GM19468 (cell line): ENCODE results near the gene KRTAP19-6.
"Not testable (repeated sequence)": the region's sequence is repeated elsewhere in the genome, so short reads cannot be mapped to it uniquely, and the experiment has no call there.

Experiments
- ATAC-seq: cut with Tn5 transposase; IDR thresholded peaks from one replicate; pipeline ENCODE4 v1.9.1; 2021; ENCODE audit warnings: mild to moderate bottlenecking, moderate library complexity, moderate number of reproducible peaks; ENCODE audit not compliant: unreplicated experiment; ENCODE audit errors: extremely low read depth

The KRTAP19-6 gene

GRCh38 chr21:30541764-30542163 lies at the start of gene KRTAP19-6:
KRTAP19-6 (minus strand) TSS chr21:30541864; CDS start chr21:30541833, 31 bp downstream.
- ATAC-seq, result no peak

- no peak for ATAC-seq
Measured at GRCh38 chr21:30590297-30590696, 48.6 kb upstream of the KRTAP19-6 start, which contains the start of gene KRTAP22-2. KRTAP22-2 (minus strand) TSS chr21:30590397.

- no peak for ATAC-seq
Measured at GRCh38 chr21:30582870-30583269, 41.2 kb upstream of the KRTAP19-6 start.

- no peak for ATAC-seq
Measured at GRCh38 chr21:30580132-30580531, 38.5 kb upstream of the KRTAP19-6 start.

GRCh38 chr21:30579346-30579745 lies 37.7 kb upstream of the KRTAP19-6 start:
- no peak for ATAC-seq

GRCh38 chr21:30577766-30578165 lies 36.1 kb upstream of the KRTAP19-6 start:
- no peak for ATAC-seq

GRCh38 chr21:30567617-30568016 lies 26.0 kb upstream of the KRTAP19-6 start:
- ATAC-seq, result no peak

- ATAC-seq, result no peak
Measured at GRCh38 chr21:30563630-30564029, 22.0 kb upstream of the KRTAP19-6 start.

- ATAC-seq, result no peak
Measured at GRCh38 chr21:30563072-30563471, 21.4 kb upstream of the KRTAP19-6 start.

GRCh38 chr21:30561957-30562356 lies 20.3 kb upstream of the KRTAP19-6 start:
- no peak for ATAC-seq

- ATAC-seq, result no peak
Measured at GRCh38 chr21:30561264-30561895, 19.7 kb upstream of the KRTAP19-6 start, which contains the start of gene KRTAP19-7. KRTAP19-7 (minus strand) TSS chr21:30561314; CDS start chr21:30561289, 25 bp downstream.

GRCh38 chr21:30555095-30555494 lies 13.4 kb upstream of the KRTAP19-6 start:
- ATAC-seq, result no peak

- ATAC-seq, result no peak
Measured at GRCh38 chr21:30552782-30553181, 11.1 kb upstream of the KRTAP19-6 start.

GRCh38 chr21:30518876-30519275 lies 22.8 kb downstream of the KRTAP19-6 start:
- no peak for ATAC-seq

- no peak for ATAC-seq
Measured at GRCh38 chr21:30515681-30516080, 26.0 kb downstream of the KRTAP19-6 start.

GRCh38 chr21:30505621-30506205 lies 36.0 kb downstream of the KRTAP19-6 start:
- not testable (repeated sequence) for ATAC-seq

GRCh38 chr21:30502041-30502440 lies 39.6 kb downstream of the KRTAP19-6 start, which contains the start of gene KRTAP19-5:
KRTAP19-5 (minus strand) TSS chr21:30502141; CDS start chr21:30502090, 51 bp downstream.
- no peak for ATAC-seq

GRCh38 chr21:30497065-30497464 lies 44.6 kb downstream of the KRTAP19-6 start, which contains the start of gene KRTAP19-4:
KRTAP19-4 (minus strand) TSS chr21:30497165; CDS start chr21:30497110, 55 bp downstream.
- no peak for ATAC-seq

GRCh38 chr21:30491963-30492428 lies 49.7 kb downstream of the KRTAP19-6 start, which contains the start of gene KRTAP19-3:
KRTAP19-3 (minus strand) TSS chr21:30492013; CDS start chr21:30491957, 56 bp downstream.
- ATAC-seq, result no peak
